Subcutaneous abdominal adipose tissue (tissue), 5 donors: ENCODE measurements around the gene KRABD2.
"Not testable (repeated sequence)": the region's sequence is repeated elsewhere in the genome, so short reads cannot be mapped to it uniquely, and the experiment has no call there.

Experiments
- H3K27ac ChIP-seq: one replicate; pipeline ENCODE4 v1.7.0; 2013; ENCODE audit warnings: low read depth, mild to moderate bottlenecking, inconsistent platforms, low read length, moderate library complexity
- H3K27me3 ChIP-seq, 5 donors: one replicate each; pipeline ENCODE4 v1.7.0; 2013; ENCODE audit warnings: low read length in 5 of 5, inconsistent platforms in 1 of 5; ENCODE audit not compliant: control insufficient read depth in 5 of 5, insufficient read depth in 4 of 5
- H3K36me3 ChIP-seq, 5 donors: one replicate each; pipeline ENCODE4 v1.7.0; 2013; ENCODE audit warnings: low read length in 5 of 5; ENCODE audit not compliant: control insufficient read depth in 5 of 5, insufficient read depth in 5 of 5
- H3K4me1 ChIP-seq, 5 donors: one replicate each; pipeline ENCODE4 v1.7.0; 2013; ENCODE audit warnings: low read length in 5 of 5, mild to moderate bottlenecking in 3 of 5, moderate library complexity in 1 of 5; ENCODE audit not compliant: control insufficient read depth in 5 of 5, insufficient read depth in 5 of 5
- H3K4me3 ChIP-seq, 5 donors: one replicate each; pipeline ENCODE4 v1.7.0; 2013; ENCODE audit warnings: low read length in 5 of 5, low read depth in 1 of 5
- H3K9ac ChIP-seq, 5 donors: one replicate each; pipeline ENCODE4 v1.7.0; 2013; ENCODE audit warnings: low read length in 5 of 5, mild to moderate bottlenecking in 4 of 5, moderate library complexity in 3 of 5
- H3K9me3 ChIP-seq, 5 donors: one replicate each; pipeline ENCODE4 v1.7.0; 2013; ENCODE audit warnings: low read length in 5 of 5; ENCODE audit not compliant: control insufficient read depth in 5 of 5
- donor health status: healthy.
- donor health status: healthy.
- donor health status: healthy.
- donor health status: healthy.
- donor health status: healthy.

The KRABD2 gene

GRCh38 chr17:8409966-8410882 lies 33.7 kb upstream of the KRABD2 start:
- Histone ChIP-seq H3K36me3 (no peaks in the 10 kb centered on the region), H3K9ac (no peak overlapping the region), H3K9me3 (no peaks in the 10 kb centered on the region), H3K27me3 (peaks cover 0 to 2% (median 0%) of the 10 kb centered on the region in 5 donors), H3K27ac (no peak overlapping the region), H3K4me3 (peak overlapping the region in 3 of 5 donors; percentile 28 to 52 (median 45)), H3K4me1 (peaks cover 1 to 17% (median 15%) of the 10 kb centered on the region in 5 donors)

DNA sequence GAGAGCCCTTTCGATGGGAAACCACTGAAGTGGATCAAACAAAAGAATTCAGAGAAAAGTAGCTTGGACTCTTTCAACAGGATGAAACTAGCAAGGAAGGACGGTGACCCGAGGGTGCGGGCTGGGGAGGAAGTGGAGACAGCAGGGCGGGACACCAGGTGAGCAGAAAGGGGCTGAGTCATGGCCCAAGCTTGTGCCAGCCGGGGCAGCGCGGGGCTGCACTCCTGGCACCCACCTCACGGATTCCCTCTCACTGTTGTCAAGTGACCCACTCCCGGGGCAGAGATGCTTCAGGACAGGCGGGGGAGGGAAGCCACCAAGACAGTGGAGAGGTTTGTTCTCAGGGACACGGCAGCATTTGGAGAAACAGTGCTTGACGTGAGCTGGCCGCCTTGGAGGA lies 31.9 kb upstream of the KRABD2 start:
- no peak overlapping the region for H3K4me3 ChIP-seq
- H3K4me1 ChIP-seq = peaks cover 1 to 16% (median 15%) of the 10 kb centered on the region in 5 donors
- H3K9ac ChIP-seq = no peak overlapping the region
- no peak overlapping the region for H3K27ac ChIP-seq
- no peaks in the 10 kb centered on the region for H3K9me3 ChIP-seq
- no peaks in the 10 kb centered on the region for H3K36me3 ChIP-seq
- peaks cover 0 to 3% (median 0%) of the 10 kb centered on the region in 5 donors for H3K27me3 ChIP-seq

DNA sequence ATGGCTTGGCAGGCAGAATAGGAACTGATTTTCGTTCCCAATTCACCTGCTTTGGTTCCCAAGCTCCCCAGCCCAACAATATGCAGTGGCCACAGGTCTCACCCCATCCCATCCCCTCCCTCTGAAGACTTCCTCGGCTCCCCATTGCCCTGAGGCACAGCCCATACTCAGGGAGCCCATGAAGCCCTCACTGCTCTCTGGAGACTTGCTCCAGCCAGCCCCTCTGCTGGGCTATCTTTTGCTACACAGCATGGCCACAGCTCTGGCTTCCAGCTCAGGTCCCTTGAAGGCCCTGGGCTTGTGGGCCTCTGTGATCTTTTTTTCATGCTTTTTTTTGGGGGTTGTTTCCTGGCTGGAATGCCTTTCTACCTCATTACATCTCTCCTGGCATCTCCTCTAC lies 29.7 kb upstream of the KRABD2 start:
- no peak overlapping the region for H3K27ac ChIP-seq
- H3K9me3 ChIP-seq = no peaks in the 10 kb centered on the region
- no peak overlapping the region for H3K4me3 ChIP-seq
- no peak overlapping the region for H3K9ac ChIP-seq
- peaks cover 0 to 4% (median 2%) of the 10 kb centered on the region in 5 donors for H3K27me3 ChIP-seq
- no peaks in the 10 kb centered on the region for H3K36me3 ChIP-seq
- H3K4me1 ChIP-seq = peaks cover 1 to 9% (median 6%) of the 10 kb centered on the region in 5 donors

- Histone ChIP-seq H3K4me1 (peaks cover 1 to 7% (median 3%) of the 10 kb centered on the region in 5 donors), H3K27me3 (peaks cover 0 to 4% (median 2%) of the 10 kb centered on the region in 5 donors), H3K9ac (no peak overlapping the region), H3K4me3 (no peak overlapping the region), H3K27ac (no peak overlapping the region), H3K9me3 (no peaks in the 10 kb centered on the region), H3K36me3 (no peaks in the 10 kb centered on the region)
Measured at GRCh38 chr17:8405499-8406016, 29.1 kb upstream of the KRABD2 start.

DNA sequence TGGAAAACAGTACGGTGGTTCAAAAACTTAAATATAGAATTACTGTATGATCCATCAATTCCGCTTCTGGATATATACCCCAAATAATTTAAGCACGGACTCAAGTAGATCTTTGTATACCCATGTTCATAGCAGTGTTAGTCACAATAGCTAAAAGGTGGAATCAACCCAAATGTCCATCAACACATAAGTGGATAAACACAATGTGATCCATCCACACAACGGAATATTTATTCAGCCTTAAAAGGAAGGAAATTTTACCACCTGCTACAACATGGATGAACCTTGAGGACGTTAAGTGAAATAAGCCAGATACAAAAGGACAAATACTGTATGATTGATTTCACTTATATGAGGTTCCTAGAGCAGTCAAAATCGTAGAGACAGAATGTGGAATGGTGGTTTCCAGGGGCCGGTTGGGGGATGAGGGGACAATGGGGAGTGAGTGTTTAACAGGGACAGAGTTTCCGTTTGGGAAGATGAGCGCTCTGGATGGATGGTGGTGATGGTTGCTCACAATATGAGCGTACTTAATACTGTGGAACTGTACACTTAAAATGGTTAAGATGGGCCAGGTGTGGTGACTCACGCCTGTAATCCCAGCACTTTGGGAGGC lies 26.5 kb upstream of the KRABD2 start:
- H3K36me3 ChIP-seq = no peaks in the 10 kb centered on the region

GRCh38 chr17:8401107-8401506 lies 24.6 kb upstream of the KRABD2 start:
- H3K36me3 ChIP-seq = no peaks in the 10 kb centered on the region
- peaks cover 13 to 27% (median 25%) of the 10 kb centered on the region in 5 donors for H3K27me3 ChIP-seq
- no peak overlapping the region for H3K9ac ChIP-seq
- H3K4me1 ChIP-seq = no peaks in the 10 kb centered on the region
- no peak overlapping the region for H3K4me3 ChIP-seq
- H3K9me3 ChIP-seq = no peaks in the 10 kb centered on the region
- no peak overlapping the region for H3K27ac ChIP-seq

More for the DNA sequence above, 26.5 kb upstream of the KRABD2 start:
- no peaks in the 10 kb centered on the region for H3K4me1 ChIP-seq
- peaks cover under 1 to 13% (median 8%) of the 10 kb centered on the region in 5 donors for H3K27me3 ChIP-seq
- no peak overlapping the region for H3K27ac ChIP-seq
- no peak overlapping the region for H3K4me3 ChIP-seq
- H3K9me3 ChIP-seq = no peaks in the 10 kb centered on the region
- H3K9ac ChIP-seq = no peak overlapping the region

- peaks cover 15 to 39% (median 32%) of the 10 kb centered on the region in 5 donors for H3K27me3 ChIP-seq
- H3K36me3 ChIP-seq = no peaks in the 10 kb centered on the region
- no peaks in the 10 kb centered on the region for H3K4me1 ChIP-seq
- no peak overlapping the region for H3K4me3 ChIP-seq
- H3K27ac ChIP-seq = no peak overlapping the region
- H3K9me3 ChIP-seq = no peaks in the 10 kb centered on the region
- H3K9ac ChIP-seq = no peak overlapping the region
Measured at GRCh38 chr17:8398980-8399379, 22.5 kb upstream of the KRABD2 start.

DNA sequence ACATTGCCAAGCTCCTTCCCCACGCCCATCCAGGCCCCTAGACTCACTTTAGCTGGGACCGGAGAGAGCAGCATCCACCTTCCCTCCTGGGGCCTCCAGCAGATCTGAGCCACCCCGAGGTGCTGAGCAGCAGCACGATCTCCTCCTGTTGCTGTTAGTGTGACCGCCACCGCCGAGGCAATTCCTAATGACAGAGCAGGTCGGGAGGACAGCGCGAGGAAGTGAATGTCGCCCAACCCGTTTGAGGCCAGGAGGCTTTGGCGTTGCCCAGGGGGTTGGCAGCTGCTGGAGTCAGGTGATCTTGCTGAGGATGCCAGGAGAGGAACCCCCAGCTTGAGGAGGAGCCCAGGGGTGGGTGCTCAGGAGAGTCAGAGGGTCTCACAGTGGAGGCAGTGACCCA lies 21.1 kb upstream of the KRABD2 start, which contains the start of gene RNF222:
Gene RNF222, minus strand, starts transcription at position 192 of the 400 bp plus-strand sequence. CDS start 4,366 bp downstream, outside the sequence.
- Histone ChIP-seq H3K9ac (no peak within 1 kb of the TSS), H3K9me3 (no peaks in the 10 kb centered on the region), H3K4me3 (no peak within 1 kb of the TSS), H3K36me3 (no peaks in the 10 kb centered on the region), H3K4me1 (no peaks in the 10 kb centered on the region), H3K27ac (no peak within 1 kb of the TSS), H3K27me3 (peaks cover 23 to 44% (median 38%) of the 10 kb centered on the region in 5 donors)

GRCh38 chr17:8394497-8394896 lies 18.0 kb upstream of the KRABD2 start:
- H3K9ac ChIP-seq, H3K36me3 ChIP-seq: not testable (repeated sequence)
- peaks cover 23 to 43% (median 39%) of the 10 kb centered on the region in 5 donors for H3K27me3 ChIP-seq

More at GRCh38 chr17:8394497-8394896, 18.0 kb upstream of the KRABD2 start:
- H3K4me1 ChIP-seq, H3K27ac ChIP-seq, H3K4me3 ChIP-seq, H3K9me3 ChIP-seq: not testable (repeated sequence)
